GM21723 (cell line): Measurements from ENCODE around the gene PGM2L1.
A peak's percentile ranks its signal among the peaks of the same experiment; 100 is the strongest.
"Not testable (repeated sequence)": the region's sequence is repeated elsewhere in the genome, so short reads cannot be mapped to it uniquely, and the experiment has no call there.

Source experiments
- ATAC-seq: cut with Tn5 transposase; IDR thresholded peaks from one replicate; pipeline ENCODE4 v1.9.1; 2021; ENCODE audit warnings: mild to moderate bottlenecking, moderate library complexity; ENCODE audit not compliant: unreplicated experiment

PGM2L1 gene

GRCh38 chr11:74403607-74404321 lies 5.5 kb upstream of the PGM2L1 start:
- ATAC-seq, result no peak

- ATAC-seq, result no peak
These were observed 2.4 kb upstream of the PGM2L1 start for GRCh38 chr11:74400606-74401005.

GRCh38 chr11:74397501-74398243 lies 561 bp downstream of the PGM2L1 start:
- ATAC-seq, result peak; percentile 20

- ATAC-seq, result no peak
These were observed 6.0 kb downstream of the PGM2L1 start for GRCh38 chr11:74392256-74392655.

DNA sequence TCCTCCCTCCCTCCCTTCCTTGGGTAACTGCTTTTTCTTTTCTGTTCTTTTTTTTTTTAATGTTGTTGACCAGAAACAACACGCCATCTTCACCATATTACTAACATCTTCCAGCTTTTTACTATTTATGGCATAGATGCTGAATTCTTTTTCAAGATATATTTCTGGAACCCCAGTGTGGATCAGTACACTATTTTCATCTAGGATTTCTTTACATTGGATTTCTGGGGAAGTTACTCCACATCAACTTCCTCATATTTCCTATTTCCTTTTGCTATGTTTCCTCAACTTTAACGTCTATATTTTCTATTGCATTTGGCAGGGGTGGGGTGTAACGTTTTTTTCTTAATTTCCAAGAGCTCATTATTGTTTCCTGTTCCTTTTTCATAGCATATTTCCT lies 7.0 kb downstream of the PGM2L1 start:
- no peak for ATAC-seq

GRCh38 chr11:74390697-74391096 lies 7.5 kb downstream of the PGM2L1 start:
- ATAC-seq, result no peak

- no peak for ATAC-seq
These were observed 9.4 kb downstream of the PGM2L1 start for GRCh38 chr11:74388678-74389327.

DNA sequence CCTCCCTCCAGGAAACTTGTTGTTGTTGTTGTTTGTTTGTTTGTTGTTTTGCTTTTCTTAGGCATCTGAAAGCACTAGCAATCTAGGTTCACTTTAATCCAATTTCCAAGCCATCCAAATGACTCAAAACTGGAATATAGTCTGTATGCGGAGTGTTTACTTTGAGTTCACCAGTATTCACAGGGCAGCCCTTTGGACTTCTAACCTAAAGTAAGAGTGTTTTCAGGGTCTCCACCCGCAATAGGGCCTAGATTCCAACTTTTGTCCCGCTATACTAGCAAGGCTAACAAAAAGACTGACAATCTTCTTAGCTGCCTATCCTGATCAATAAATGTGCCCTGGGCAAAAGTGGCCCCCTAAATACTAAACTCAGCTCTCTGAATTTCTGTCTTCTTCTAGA lies 13.6 kb downstream of the PGM2L1 start:
- no peak for ATAC-seq

- ATAC-seq, result no peak
These were observed 17.3 kb downstream of the PGM2L1 start for GRCh38 chr11:74380746-74381439.

- ATAC-seq, result no peak
These were observed 20.5 kb downstream of the PGM2L1 start for GRCh38 chr11:74377689-74378088.

- no peak for ATAC-seq
These were observed 24.9 kb downstream of the PGM2L1 start for GRCh38 chr11:74373382-74373781.

DNA sequence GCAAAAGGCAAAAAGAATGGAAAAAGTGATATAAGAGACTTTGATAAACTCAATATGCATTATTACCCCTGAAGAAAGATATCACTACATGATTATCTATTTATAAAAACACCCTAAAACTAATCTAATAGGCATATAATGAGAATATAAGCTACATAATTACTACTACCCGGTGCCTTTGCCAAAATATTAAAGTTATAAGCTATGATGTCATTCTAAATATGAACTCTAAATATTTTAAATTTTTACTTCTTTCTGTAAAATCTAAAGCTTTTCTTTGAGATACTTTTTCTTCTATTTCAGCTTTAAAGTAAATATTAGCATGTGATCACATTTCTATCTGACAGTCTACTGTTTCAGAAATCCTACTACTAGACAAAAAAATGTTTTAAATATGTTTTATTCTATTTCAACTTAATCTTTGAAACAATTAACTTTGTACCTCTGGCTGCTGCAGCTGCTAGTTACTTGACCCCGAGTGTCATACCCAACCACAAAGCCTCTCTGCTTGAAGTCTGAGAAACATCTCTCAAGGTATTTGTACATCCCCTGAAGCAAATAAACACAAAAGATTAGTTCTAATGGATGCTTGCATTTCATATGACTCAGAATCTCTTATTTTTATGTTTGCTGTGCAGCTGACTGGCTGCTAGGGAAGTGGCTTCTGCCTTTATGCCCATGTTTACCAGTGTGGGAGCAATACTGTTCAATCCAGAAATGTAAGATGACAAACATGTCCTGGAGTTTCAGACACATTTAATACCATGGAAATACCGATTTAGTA lies 26.8 kb downstream of the PGM2L1 start:
- no peak for ATAC-seq

DNA sequence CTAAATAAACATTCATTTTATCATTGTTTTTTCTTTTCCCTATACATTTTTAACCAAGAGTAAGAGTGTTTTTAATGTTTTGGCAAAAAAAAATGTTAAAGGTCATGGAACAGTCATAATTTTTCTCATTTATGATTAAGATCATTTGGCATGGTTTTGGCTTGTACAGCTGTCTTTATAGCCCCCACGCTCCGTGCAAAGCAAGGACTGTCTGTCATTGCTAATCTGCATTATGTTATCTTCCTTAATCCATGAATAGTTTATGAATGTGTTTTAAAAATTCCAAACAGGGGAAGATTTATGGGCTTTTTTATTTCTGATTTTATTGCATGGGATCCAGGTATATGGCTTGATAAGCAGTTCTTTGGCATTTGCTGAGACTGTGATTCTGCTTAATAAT lies 28.1 kb downstream of the PGM2L1 start:
- no peak for ATAC-seq

DNA sequence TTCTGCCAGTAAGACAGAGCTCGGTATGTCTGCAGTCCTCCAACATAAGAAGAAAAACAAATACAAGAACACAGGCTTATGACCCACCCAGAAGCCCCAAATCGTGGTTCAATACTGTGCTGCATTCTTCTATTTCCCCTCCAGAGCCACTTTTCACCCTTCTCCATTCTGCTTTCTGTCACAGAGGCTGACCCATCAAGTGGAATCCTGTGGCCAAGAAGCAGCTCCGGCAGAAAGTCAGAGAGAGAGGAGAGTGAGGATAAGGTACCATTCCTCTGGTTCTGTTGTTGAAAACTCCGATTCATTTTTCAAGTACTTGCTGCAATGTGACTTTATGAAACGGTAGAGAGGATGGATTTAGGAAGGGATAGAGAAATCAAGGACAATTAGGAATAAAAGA lies 30.4 kb downstream of the PGM2L1 start:
- no peak for ATAC-seq

GRCh38 chr11:74366576-74366975 lies 31.7 kb downstream of the PGM2L1 start:
- no peak for ATAC-seq

DNA sequence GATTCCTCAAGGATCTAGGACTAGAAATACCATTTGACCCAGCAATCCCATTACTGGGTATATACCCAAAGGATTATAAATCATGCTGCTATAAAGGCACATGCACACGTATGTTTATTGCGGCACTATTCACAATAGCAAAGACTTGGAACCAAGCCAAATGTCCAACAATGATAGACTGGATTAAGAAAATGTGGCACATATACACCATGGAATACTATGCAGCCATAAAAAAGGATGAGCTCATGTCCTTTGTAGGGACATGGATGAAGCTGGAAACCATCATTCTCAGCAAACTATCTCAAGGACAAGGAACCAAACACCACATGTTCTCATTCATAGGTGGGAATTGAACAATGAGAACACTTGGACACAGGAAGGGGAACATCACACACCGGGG lies 32.4 kb downstream of the PGM2L1 start:
- not testable (repeated sequence) for ATAC-seq

DNA sequence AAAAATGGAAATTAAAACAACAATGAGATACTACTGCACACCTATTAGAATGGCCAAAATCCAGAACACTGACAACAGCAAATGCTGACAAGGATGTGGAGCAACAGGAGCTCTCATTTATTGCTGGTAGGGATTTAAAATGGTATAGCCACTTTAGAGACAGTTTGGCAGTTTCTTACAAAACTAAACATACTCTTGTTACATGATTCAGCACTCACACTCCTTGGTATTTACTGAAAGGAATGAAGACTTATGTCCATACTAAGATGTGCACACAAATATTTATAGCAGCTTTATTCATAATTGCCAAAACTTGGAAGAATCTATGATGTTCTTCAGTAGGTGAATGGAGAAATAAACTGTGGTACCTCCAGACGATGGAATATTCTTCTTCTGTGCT lies 40.8 kb downstream of the PGM2L1 start:
- ATAC-seq, result no peak

- no peak for ATAC-seq
These were observed 42.6 kb downstream of the PGM2L1 start for GRCh38 chr11:74355626-74356025.

DNA sequence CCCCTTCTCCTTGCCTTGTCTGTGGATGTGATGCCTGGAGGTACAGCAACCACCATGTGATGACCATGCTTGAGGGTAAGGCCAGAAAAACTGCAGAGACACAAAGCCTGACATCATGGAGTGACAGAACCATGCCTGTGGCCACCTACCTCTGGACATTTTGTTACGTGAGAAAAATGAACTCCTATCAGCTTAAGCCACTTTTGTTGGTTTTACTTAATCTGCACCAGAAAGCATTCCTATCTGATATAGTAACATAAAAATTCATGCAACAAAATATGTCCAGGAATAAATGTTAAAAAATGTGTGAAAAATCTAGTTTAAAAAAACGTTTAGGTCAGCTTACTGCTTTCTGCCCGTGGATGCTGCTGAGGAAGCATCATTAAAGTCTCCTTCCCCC lies 44.2 kb downstream of the PGM2L1 start:
- ATAC-seq, result no peak

DNA sequence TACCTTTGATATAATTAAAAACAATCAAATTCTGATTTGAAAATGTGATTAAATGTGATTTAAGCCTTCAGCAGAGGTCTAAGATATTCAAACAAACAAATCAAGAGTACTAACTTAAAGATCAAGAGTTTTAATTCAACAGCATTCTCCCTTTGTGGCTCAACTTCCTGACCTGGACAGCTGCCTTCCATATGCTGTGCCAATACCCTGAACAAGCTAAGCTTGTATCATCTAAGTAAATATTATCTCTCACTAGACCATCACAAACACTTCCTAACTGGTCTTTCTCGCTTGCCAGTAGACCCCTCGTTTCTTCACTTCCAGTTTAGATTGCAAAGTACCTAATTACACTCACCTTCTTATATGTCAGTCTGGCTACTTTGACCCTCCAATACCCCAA lies 50.9 kb downstream of the PGM2L1 start:
- ATAC-seq, result no peak

DNA sequence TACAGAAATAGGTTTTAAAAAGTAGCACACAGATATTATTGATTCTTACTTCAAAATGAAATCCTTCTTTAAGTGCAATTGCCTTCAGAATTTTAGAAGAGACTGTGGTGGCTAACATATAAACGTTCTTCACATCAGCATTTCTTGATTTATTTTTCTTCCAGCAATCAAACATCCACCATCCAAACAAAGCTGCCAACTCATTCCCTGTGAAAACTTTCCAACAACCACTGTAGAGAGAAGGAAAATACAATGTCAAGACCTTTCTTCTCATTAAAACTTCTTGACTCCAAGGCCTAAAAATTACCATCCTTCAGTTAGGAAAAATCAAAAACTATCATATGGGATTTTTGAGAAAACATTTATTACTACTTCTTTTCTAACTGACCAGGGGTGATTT lies 52.8 kb downstream of the PGM2L1 start:
- ATAC-seq, result no peak
